Measurements from ENCODE around the gene HSPA1B.
"Not testable (repeated sequence)": the region's sequence is repeated elsewhere in the genome, so short reads cannot be mapped to it uniquely, and the experiment has no call there.

The HSPA1B gene

GRCh38 chr6:31799781-31800180 is 27.8 kb upstream of the HSPA1B start:
- DNase-seq: no peak

DNA sequence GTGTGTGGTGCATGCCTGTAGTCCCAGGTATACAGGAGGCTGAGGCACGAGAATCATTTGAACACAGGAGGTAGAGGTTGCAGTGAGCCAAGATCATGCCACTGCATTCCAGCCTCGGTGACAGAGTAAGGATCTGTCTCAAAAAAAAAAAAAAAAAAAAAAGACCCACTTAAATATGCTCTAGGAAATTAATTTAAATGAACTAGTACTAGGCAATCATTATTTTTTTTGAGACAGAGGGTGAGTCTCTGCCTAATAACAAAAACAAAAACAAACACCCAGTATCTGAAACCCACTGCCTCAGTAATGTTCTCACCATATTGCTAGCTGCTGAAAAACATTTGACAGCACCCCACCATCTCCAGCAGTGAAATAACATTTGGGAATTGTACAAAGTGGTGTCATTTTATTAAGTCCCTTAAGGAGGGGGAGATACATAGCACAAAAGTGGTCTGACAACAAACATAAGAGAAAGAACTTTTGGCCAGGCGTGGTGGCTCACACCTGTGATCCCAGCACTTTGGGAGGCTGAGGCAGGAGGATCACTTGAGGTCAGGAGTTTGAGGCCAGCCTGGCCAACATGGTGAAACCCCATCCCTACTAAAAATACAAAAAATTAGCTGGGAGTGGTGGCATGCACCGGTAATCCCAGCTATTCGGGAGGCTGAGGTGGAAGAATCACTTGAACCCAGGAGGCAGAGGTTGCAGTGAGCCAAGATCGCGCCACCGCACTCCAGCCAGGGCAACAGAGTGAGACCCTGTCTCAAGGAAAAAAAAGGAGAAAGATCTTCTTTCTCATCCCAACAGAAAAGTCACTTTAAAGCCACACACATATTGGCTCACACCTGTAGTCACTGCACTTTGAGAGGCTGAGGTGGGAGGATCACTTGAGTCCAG is 26.3 kb upstream of the HSPA1B start:
- not testable (repeated sequence) for DNase-seq

DNA sequence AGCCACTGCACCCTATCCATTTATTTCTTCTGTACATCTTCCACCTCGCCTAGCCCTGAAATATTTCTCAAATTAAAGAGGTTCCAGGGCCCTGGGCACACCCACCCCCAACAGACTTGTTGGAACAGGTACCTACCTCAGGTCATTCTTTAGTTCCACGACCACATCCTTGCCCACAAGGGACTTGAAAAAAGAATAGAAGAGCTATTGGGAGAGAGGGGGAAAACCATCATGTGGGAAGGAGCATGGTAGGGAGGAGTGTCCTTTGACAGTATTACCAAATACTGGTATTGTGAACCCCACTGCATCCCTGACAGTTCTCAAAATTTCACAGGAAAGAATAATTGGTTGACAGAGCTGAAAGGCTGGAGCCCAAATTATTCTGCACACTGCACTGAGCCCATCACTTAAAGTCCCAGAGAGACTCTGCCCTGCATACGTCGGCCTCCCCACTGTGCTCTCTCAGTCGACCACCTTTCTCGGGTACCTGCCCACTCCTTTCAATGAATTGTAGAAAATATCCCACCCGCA is 21.5 kb upstream of the HSPA1B start:
- no peak for DNase-seq

GRCh38 chr6:31806470-31807272 is 20.9 kb upstream of the HSPA1B start, which contains the start of gene LSM2:
TSS of gene LSM2 (minus strand) at chr6:31806966. CDS start at chr6:31806757, 209 bp downstream.
- DNase-seq: peak; percentile 94 to 98 (median 95)

GRCh38 chr6:31808599-31808998 is 18.9 kb upstream of the HSPA1B start:
- DNase-seq: not testable (repeated sequence)

- no peak for DNase-seq
Observed at GRCh38 chr6:31811645-31812044, 15.9 kb upstream of the HSPA1B start.

DNA sequence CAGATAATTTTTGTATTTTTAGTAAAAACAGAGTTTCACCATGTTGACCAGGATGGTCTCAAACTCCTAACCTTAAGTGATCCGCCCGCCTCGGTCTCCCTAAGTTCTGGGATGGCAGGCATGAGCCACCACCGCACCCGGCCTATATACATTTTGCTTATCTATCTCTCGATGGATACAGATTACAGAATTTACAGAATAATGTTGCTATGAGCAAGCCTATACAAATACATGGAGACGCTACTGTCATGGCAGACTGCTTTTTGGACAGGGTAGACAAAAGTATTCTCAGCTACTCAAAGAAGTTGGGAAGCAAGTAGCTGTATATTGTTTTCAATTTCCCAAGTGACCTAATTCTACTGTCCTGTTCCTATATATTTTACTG is 14.1 kb upstream of the HSPA1B start:
- no peak for DNase-seq

DNA sequence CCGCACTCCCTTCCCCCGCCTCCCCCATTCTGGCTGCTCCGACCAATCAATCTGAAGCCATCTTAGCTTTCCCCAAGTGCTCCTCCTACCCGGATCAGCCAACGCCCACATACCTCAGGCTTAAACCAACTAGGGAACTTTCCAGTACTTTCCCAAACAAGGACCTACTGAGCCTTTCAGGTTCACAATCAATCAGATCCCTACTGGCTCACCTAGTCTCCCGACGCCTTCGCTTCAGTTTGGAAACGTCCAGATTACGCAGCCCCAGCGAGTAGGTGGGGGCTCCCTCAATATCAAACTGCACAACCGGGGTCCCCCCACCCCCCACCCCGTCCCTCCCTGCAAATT is 12.9 kb upstream of the HSPA1B start:
- DNase-seq: peak; percentile 83 to 96 (median 90)

DNA sequence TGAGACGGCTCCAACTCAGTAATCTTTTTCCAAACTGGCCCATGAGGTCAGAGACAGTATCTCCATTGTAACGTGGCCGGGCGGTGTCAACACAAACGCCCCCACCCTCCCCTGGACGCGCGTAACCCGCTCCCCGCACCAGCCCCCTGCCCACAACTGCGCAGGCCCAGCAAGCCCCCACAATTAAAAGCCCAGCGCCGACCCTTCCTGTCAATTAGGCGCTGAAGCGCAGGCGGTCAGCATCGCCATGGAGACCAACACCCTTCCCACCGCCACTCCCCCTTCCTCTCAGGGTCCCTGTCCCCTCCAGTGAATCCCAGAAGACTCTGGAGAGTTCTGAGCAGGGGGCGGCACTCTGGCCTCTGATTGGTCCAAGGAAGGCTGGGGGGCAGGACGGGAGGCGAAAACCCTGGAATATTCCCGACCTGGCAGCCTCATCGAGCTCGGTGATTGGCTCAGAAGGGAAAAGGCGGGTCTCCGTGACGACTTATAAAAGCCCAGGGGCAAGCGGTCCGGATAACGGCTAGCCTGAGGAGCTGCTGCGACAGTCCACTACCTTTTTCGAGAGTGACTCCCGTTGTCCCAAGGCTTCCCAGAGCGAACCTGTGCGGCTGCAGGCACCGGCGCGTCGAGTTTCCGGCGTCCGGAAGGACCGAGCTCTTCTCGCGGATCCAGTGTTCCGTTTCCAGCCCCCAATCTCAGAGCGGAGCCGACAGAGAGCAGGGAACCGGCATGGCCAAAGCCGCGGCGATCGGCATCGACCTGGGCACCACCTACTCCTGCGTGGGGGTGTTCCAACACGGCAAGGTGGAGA is 12.3 kb upstream of the HSPA1B start, which contains the start of the genes HSPA1A and HSPA1L:
Gene HSPA1A (plus strand): TSS at position 519 of the 814 bp plus-strand sequence. CDS start 214 bp downstream, at position 733.
Gene HSPA1L (minus strand): TSS at position 259 of the 814 bp plus-strand sequence. CDS start 3,311 bp downstream, outside the sequence.
- DNase-seq: peak; percentile 94 to 99 (median 95)

DNA sequence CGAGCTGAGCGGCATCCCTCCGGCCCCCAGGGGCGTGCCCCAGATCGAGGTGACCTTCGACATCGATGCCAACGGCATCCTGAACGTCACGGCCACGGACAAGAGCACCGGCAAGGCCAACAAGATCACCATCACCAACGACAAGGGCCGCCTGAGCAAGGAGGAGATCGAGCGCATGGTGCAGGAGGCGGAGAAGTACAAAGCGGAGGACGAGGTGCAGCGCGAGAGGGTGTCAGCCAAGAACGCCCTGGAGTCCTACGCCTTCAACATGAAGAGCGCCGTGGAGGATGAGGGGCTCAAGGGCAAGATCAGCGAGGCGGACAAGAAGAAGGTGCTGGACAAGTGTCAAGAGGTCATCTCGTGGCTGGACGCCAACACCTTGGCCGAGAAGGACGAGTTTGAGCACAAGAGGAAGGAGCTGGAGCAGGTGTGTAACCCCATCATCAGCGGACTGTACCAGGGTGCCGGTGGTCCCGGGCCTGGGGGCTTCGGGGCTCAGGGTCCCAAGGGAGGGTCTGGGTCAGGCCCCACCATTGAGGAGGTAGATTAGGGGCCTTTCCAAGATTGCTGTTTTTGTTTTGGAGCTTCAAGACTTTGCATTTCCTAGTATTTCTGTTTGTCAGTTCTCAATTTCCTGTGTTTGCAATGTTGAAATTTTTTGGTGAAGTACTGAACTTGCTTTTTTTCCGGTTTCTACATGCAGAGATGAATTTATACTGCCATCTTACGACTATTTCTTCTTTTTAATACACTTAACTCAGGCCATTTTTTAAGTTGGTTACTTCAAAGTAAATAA is 10.2 kb upstream of the HSPA1B start:
- DNase-seq: peak in 1 of 3 experiments; percentile 12

GRCh38 chr6:31817929-31818511 is 9.5 kb upstream of the HSPA1B start:
- not testable (repeated sequence) for DNase-seq

DNA sequence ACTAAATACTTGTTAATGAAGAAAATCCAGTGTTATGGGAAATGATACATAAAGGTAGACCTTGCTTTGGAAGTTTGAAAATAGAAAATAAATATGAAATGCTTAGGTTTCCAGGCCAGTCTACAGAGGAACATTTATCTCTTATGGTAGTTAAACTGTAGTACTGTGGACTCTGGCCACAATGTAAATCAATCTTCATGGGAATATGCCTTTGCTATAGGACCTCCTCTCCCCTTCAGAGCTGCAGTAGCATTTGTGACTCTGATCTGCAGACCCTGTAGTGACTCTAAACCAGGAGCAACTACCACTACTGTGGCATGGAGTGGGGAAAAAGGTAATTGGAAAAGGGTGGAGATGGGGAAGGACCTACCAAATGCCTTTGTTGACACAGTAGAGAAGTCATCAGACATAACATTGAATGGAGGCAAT is 7.7 kb upstream of the HSPA1B start:
- DNase-seq: no peak

GRCh38 chr6:31820399-31820798 is 7.1 kb upstream of the HSPA1B start:
- not testable (repeated sequence) for DNase-seq

GRCh38 chr6:31821301-31822035 is 6.1 kb upstream of the HSPA1B start:
- peak; percentile 18 to 80 (median 70) for DNase-seq

GRCh38 chr6:31822036-31822821 is 5.3 kb upstream of the HSPA1B start:
- peak in 2 of 3 experiments; percentile 48 to 80 for DNase-seq

GRCh38 chr6:31823592-31824196 is 3.8 kb upstream of the HSPA1B start:
- not testable (repeated sequence) for DNase-seq

DNA sequence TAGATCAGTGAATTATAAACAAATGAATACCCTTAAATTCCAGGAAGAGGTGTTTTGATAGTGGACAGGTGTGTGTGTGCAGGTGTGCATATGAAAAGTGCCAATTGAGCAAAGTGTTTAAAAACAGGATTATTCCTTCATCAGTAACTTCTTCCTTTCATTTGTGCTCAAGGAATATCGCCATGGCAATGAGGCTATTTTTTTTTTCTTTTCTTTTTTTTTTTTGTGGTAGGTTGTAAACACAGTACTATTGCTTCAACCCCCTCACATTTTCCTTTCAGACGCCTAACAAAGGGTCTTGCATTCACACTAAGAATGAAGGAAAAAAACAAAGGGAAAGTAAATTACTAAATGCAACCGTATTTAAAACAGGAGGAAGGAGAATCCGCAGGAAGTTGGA is 2.0 kb upstream of the HSPA1B start:
- no peak for DNase-seq

GRCh38 chr6:31826793-31827285 is 699 bp upstream of the HSPA1B start:
- DNase-seq: peak in 1 of 3 experiments; percentile 82
